Esophagus squamous epithelium (tissue), 5 donors: ENCODE data around the gene TM9SF1. TPM values are rescaled to one million over a fixed set of nuclear protein-coding genes. Genes with fewer than 3 reads are reported as not detected.
A peak's percentile ranks its signal among the peaks of the same experiment; 100 is the strongest.

Experiments
- DNase-seq: peaks from one replicate; lab custom pipeline; 2025; lab: John Stamatoyannopoulos, UW
- H3K27ac ChIP-seq, 4 donors: fragments of 200-600 bp; sonication (generic); one replicate each; pipeline ENCODE4 v1.5.1; 2016 to 2019; ENCODE audit warnings: mild to moderate bottlenecking in 1 of 4
- H3K27me3 ChIP-seq, 4 donors: fragments of 200-600 bp; sonication (generic); 1 replicate in 3 of 4; 2 replicates in 1 of 4; pipeline versions ENCODE4 v1.5.1 to v1.6.0; 2017 to 2021; ENCODE audit warnings: antibody characterized with exemption in 1 of 4
- H3K36me3 ChIP-seq, 3 donors: fragments of 200-600 bp; sonication (generic); one replicate each; pipeline ENCODE4 v1.5.1; 2016 to 2019
- H3K4me1 ChIP-seq, 3 donors: fragments of 200-600 bp; sonication (generic); one replicate each; pipeline ENCODE4 v1.5.1; 2017 to 2019
- H3K4me3 ChIP-seq, 4 donors: fragments of 200-600 bp; sonication (generic); 1 replicate in 3 of 4; 2 replicates in 1 of 4; pipeline ENCODE4 v1.5.1; 2016 to 2019; ENCODE audit warnings: mild to moderate bottlenecking in 2 of 4, moderate library complexity in 1 of 4
- H3K9me3 ChIP-seq, 3 donors: fragments of 200-600 bp; sonication (generic); one replicate each; pipeline ENCODE4 v1.5.1; 2016 to 2019
- CTCF ChIP-seq, 6 experiments: fragments of 450-650 bp in 4 of 6; fragments of 200-600 bp in 2 of 6; sonication (generic) in 2 of 6; IDR thresholded peaks; one replicate each; pipeline ENCODE4 v1.5.1; 2016 to 2019; ENCODE audit warnings: antibody characterized with exemption in 6 of 6, mild to moderate bottlenecking in 4 of 6, moderate library complexity in 4 of 6
- POLR2A ChIP-seq, 4 donors: fragments of 450-650 bp; IDR thresholded peaks; one replicate each; pipeline ENCODE4 v1.6.1; 2017; ENCODE audit warnings: antibody characterized with exemption in 4 of 4, mild to moderate bottlenecking in 4 of 4, moderate library complexity in 3 of 4
- WGBS, 2 donors: methylation state at CpG; one replicate each; pipeline ENCODE4 v1.1.5; 2018; 5-methylcytosine and 5-hydroxymethylcytosine counted together
- intact Hi-C: fragments of 100-400 bp; cut with DNase I; formaldehyde crosslinking; loops from one replicate; pipeline ENCODE4 v1.15.0; 2022
- total RNA-seq, 4 donors: library from RNA; depleted of rRNA; stranded (reverse); fragments of >200 nt; gene quantifications; one replicate each; pipeline ENCODE4 v1.1.0, GENCODE V29; 2016
- donor health status: DM: yes; HTN: yes; CAD: no.

Gene TM9SF1
- total RNA-seq, 4 donors from 2014 or later: 36.4 to 51.3 (median 44.6) TPM

GRCh38 chr14:24235804-24236688 is 40.8 kb upstream of the TM9SF1 start:
- intact Hi-C loops: no loop called here
- Histone ChIP-seq H3K4me3 (no peak overlapping the region), H3K36me3 (peaks cover 10 to 65% (median 26%) of the 10 kb centered on the region in 3 donors), H3K9me3 (no peaks in the 10 kb centered on the region), H3K27me3 (no peaks in the 10 kb centered on the region), H3K27ac (no peak overlapping the region), H3K4me1 (peaks cover 29 to 69% (median 40%) of the 10 kb centered on the region in 3 donors)
- no peak for DNase-seq
- WGBS, 2 donors: 88% methylated on average over 5 of the region's 5 CpGs
- no peak for TF ChIP-seq POLR2A (IDR thresholded peaks at IDR 0.05)
- no peak for TF ChIP-seq CTCF (IDR thresholded peaks at IDR 0.05)

DNA sequence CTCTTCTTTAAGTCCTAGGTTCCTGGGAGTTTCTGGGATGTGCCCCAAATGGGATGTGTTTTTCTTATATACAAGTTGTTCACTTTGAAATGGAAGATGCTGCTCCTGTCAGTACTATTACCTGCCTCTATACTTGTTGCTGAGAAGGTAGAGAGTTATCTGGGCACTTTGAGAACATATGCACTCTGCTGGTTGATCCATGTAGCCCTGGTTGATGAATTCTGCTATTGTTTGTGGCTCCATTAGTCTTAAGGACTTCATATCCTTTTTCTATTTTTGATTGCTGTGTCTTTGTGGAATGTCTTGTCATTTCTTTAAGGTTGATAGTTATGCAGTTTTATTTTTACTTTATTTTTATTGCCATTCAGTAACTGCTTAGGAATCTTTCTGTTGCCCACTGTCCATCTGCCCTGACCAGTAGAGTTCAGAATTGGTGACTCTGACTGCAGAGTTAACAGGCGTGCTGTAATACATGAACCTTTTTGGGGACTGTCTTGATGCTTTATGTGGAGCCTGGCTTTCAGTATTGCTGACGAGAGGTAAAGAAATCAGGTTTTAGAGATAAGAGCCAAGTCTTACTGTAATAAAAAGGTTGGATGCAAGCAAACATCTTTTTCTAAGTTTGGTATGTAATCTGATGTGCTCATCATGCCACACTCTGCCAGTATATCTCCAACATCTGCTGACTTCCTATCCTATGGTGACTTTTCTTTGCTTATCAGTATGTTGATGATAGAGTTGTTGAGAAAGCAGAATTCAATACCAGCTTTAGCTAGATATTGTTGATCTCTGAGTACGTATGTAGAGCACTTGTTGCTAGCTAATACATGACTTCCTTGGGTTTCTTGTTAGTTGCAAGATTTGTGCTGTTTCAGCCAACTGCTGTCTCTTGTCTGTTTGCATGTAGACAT is 39.1 kb upstream of the TM9SF1 start:
- peak overlapping the region in 2 of 4 donors; percentile 38 to 86 for H3K27ac ChIP-seq

DNA sequence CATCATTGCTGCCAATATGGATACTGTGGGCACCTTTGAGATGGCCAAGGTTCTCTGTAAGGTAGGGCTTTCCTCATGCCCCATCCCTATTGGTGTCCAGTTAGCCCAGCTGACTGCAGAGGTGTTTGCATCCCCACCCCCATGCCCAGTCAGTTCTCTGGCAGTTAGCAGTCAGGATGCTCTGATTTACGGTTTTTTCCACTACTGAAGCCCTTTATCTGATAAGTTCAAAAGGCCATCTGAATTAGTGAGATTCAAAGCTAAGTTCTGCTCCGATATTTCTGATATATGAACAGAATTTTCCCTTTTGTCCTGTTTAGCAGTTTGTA is 38.3 kb upstream of the TM9SF1 start:
- no peaks in the 10 kb centered on the region for H3K27me3 ChIP-seq
- intact Hi-C loops: no loop called here
- DNase-seq: no peak
- 75 to 92% methylated on average over 2 of the region's 2 CpGs for WGBS, 2 donors
- H3K4me1 ChIP-seq: peaks cover 20 to 56% (median 33%) of the 10 kb centered on the region in 3 donors
- no peak for TF ChIP-seq CTCF (IDR thresholded peaks at IDR 0.05)
- TF ChIP-seq POLR2A (IDR thresholded peaks at IDR 0.05): no peak
- H3K36me3 ChIP-seq: peaks cover 0 to 40% (median 14%) of the 10 kb centered on the region in 3 donors
- H3K4me3 ChIP-seq: peak overlapping the region in 3 of 4 donors; percentile 68 to 97 (median 74)
- H3K27ac ChIP-seq: peak overlapping the region; percentile 86 to 97 (median 88)
- H3K9me3 ChIP-seq: no peaks in the 10 kb centered on the region

More for the DNA sequence above, 39.1 kb upstream of the TM9SF1 start:
- TF ChIP-seq CTCF (IDR thresholded peaks at IDR 0.05) (no peak), POLR2A (IDR thresholded peaks at IDR 0.05) (no peak)
- H3K36me3 ChIP-seq: peaks cover 0 to 48% (median 14%) of the 10 kb centered on the region in 3 donors
- no peaks in the 10 kb centered on the region for H3K27me3 ChIP-seq
- DNase-seq: no peak
- WGBS, 2 donors: 91 to 92% methylated on average over 3 of the region's 3 CpGs
- no peak overlapping the region for H3K4me3 ChIP-seq
- intact Hi-C loops: no loop called here
- H3K9me3 ChIP-seq: no peaks in the 10 kb centered on the region
- peaks cover 20 to 64% (median 33%) of the 10 kb centered on the region in 3 donors for H3K4me1 ChIP-seq

DNA sequence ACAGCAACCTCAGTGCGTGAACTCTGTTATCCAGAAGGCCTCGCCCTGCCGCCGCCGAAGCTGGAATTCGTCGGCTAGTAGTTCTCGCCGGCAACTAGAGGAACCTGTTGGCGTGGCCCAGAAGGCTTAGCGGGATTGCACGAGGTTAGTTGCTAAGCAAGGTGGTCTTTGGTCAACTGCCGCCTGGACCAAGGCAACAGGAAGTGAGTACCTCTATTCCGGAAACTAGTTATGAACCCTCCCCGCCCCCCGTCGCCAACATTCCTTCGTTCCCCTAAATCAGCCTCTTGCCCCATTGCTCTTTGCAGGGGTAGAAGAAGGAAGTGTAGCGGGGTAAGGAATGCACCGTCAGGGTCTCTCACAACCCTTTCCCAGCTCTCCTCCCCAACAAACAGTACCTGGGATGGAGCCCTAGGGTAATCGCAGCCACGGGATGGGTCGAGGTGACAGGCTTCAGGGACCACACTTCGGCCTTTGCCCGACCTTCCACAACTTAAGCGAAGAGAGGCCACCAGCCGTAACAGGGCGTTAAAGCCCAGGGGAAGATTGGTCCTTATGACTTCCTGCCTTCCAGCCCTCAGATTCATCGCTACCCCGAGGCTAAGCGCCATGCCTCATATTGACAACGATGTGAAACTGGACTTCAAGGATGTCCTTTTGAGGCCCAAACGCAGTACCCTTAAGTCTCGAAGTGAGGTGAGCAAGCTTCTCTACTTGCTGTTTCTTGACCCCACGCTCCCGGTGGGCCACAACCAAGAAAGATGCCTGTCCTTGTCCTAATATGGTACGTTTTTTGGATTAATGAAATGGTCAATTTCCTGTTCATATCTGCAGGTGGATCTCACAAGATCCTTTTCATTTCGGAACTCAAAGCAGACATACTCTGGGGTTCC is 37.6 kb upstream of the TM9SF1 start, which contains the start of gene GMPR2:
Gene GMPR2, plus strand, starts transcription at position 285 of the 893 bp plus-strand sequence. Its CDS starts 325 bp downstream, at position 610.
- Histone ChIP-seq H3K27ac (peak within 1 kb of the TSS; percentile 86 to 97 (median 88)), H3K4me3 (peak within 1 kb of the TSS; percentile 60 to 97 (median 71)), H3K9me3 (no peaks in the 10 kb centered on the region), H3K27me3 (no peaks in the 10 kb centered on the region), H3K36me3 (peaks cover 0 to 40% (median 12%) of the 10 kb centered on the region in 3 donors), H3K4me1 (peaks cover 20 to 50% (median 33%) of the 10 kb centered on the region in 3 donors)
- intact Hi-C loops: no loop called here
- no peak for DNase-seq
- 2 to 7% methylated on average over 17 to 26 of the region's 38 CpGs for WGBS, 2 donors
- TF ChIP-seq CTCF (IDR thresholded peaks at IDR 0.05) (no peak), POLR2A (IDR thresholded peaks at IDR 0.05) (no peak)
